Purkinje cell (primary cell): ENCODE results near the gene IQCK. TPM values are rescaled to one million over a fixed set of nuclear protein-coding genes. Genes with fewer than 3 reads are reported as not detected.

Source experiments
- polyA plus RNA-seq: library from polyadenylated mRNA; unstranded; fragments of >200 nt; fragmentation: Nextera tagmentation; gene quantifications from 2 replicates; pipeline ENCODE4 v1.2.1, GENCODE V29; 2014

IQCK gene, protein sequence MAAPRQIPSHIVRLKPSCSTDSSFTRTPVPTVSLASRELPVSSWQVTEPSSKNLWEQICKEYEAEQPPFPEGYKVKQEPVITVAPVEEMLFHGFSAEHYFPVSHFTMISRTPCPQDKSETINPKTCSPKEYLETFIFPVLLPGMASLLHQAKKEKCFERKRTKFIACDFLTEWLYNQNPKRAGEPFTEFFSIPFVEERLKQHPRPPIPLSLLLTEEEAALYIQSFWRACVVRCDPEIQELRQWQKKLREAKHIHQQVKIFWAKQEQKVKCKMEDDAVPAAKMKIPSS
- 183 and 236 TPM in 2 replicates for polyA plus RNA-seq

DNA sequence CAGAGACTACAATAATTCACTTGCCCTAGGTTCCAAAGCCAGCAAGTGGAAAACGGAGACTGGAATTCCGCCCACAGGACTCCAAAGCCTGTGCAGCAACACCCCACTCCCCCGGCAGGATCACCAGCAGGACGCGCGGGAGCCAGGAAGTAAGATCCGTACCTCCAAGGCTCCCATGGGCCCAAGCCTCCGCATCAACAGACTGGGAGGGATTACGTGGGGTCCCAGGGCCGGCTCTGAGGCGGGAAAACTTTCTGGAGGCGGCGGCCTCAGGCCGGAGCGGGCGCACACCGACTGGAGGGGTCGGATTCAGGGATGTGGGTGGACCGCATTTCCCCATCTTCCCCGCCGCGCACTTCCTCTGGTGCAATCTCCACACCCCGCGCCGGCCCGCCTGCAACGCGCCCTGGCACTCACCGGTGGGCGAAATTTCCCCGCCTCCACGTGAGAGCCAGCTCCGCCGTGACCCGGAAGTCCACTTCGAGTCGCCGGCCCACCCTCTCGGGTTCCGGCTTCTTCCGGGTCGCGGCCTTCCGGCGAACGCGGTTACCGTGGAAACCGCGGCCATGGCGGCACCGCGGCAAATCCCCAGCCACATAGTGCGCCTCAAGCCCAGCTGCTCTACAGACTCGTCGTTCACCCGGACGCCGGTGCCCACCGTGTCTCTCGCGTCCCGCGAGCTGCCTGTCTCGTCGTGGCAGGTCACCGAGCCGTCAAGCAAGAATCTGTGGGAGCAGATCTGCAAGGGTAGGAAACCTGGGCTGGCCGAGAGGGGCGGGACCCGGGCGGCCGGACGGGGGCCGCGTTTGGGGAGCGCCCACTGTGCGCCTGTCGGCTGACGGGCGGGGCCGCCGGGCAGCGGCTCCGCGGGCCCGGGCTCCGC lies at the start of gene IQCK, which contains the start of gene KNOP1:
Gene IQCK (plus strand): TSS at position 531 of the 883 bp plus-strand sequence. CDS start 36 bp downstream, at position 567.
Gene KNOP1 (minus strand): TSS at position 487 of the 883 bp plus-strand sequence. CDS start 3,192 bp downstream, outside the sequence.

DNA sequence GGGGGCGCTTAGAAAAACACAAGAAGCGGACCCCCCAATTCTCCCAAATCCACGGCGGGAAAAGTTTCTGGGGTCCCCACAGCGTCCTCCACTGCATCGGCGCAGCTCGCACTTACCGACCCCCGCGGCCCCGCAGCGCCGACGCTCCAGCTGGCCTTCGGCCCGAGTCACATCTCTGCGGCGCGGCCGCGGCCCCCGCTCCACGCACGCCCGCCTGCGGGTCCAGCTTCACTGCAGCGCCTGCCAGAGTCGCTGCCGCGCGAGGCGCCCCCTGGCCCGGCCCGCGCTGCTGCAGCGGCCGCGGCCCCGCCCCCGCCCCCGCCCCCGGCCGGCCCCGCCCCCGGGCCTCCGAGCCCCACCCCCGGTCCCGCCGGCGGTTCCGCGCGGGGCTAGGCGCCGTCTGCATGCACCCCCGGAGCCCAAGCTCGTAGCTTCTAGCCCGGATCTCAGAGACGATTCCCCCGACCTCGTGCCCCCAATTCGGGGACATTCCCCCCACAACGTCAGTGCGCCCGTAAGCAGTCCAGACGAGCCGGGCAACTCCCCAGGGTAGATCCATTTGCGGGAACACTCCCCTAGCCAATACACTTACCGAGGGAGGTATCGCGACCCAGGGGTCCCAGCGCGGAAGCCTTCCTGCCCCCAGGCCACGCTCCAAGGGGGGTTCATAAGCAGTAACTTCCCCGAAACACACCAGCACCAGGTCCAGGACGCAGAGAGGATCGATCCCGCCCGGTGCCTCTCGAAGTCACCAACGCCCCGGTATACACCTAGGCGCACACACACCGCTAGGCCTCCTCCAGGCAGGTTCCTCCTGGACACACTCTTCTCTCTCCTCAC lies 166.8 kb downstream of the IQCK start, which contains the start of gene GPRC5B:
Gene GPRC5B (minus strand): TSS at position 238 of the 840 bp plus-strand sequence. CDS start 12,003 bp downstream, outside the sequence.

Other genes starting within 250 kb of the IQCK start
- 142 and 151 TPM in 2 replicates for gene GDE1, start 196.2 kb upstream of the IQCK start, polyA plus RNA-seq
- 18.2 and 23.0 TPM in 2 replicates for gene CCP110, start 194.3 kb upstream of the IQCK start, polyA plus RNA-seq
- 27.4 and 51.9 TPM in 2 replicates for gene VPS35L, start 162.6 kb upstream of the IQCK start, polyA plus RNA-seq
- gene KNOP1, start within 50 bp of the IQCK start, polyA plus RNA-seq: 31.2 and 43.8 TPM in 2 replicates
- 3,631 and 4,196 TPM in 2 replicates for gene GPRC5B, start 166.6 kb downstream of the IQCK start, polyA plus RNA-seq